HG02943 (cell line): ENCODE results near the gene PRKCB.

ENCODE experiments used
- ATAC-seq: cut with Tn5 transposase; IDR thresholded peaks from one replicate; pipeline ENCODE4 v1.9.1; 2021; ENCODE audit warnings: mild to moderate bottlenecking, low read depth, moderate library complexity; ENCODE audit not compliant: unreplicated experiment

Gene PRKCB

GRCh38 chr16:24116046-24116776 lies 280.4 kb downstream of the PRKCB start:
- no peak for ATAC-seq

GRCh38 chr16:24116989-24117388 lies 281.2 kb downstream of the PRKCB start:
- ATAC-seq = no peak

GRCh38 chr16:24117680-24118079 lies 281.9 kb downstream of the PRKCB start:
- no peak for ATAC-seq

GRCh38 chr16:24118126-24118821 lies 282.5 kb downstream of the PRKCB start:
- ATAC-seq = no peak

GRCh38 chr16:24119807-24120206 lies 284.0 kb downstream of the PRKCB start:
- no peak for ATAC-seq

GRCh38 chr16:24123275-24123674 lies 287.5 kb downstream of the PRKCB start:
- no peak for ATAC-seq

- ATAC-seq = no peak
Observed at GRCh38 chr16:24124291-24124690, 288.5 kb downstream of the PRKCB start.

- no peak for ATAC-seq
Observed at GRCh38 chr16:24125214-24125613, 289.4 kb downstream of the PRKCB start.

- ATAC-seq = no peak
Observed at GRCh38 chr16:24129412-24129918, 293.7 kb downstream of the PRKCB start.

- no peak for ATAC-seq
Observed at GRCh38 chr16:24130494-24131085, 294.8 kb downstream of the PRKCB start.

GRCh38 chr16:24131294-24131693 lies 295.5 kb downstream of the PRKCB start:
- no peak for ATAC-seq

- no peak for ATAC-seq
Observed at GRCh38 chr16:24132048-24132796, 296.4 kb downstream of the PRKCB start.

GRCh38 chr16:24132797-24133155 lies 297.0 kb downstream of the PRKCB start:
- no peak for ATAC-seq

GRCh38 chr16:24135624-24136565 lies 300.1 kb downstream of the PRKCB start:
- no peak for ATAC-seq

- ATAC-seq = no peak
Observed at GRCh38 chr16:24138024-24138423, 302.2 kb downstream of the PRKCB start.

- no peak for ATAC-seq
Observed at GRCh38 chr16:24138575-24138974, 302.8 kb downstream of the PRKCB start.

GRCh38 chr16:24139282-24139681 lies 303.5 kb downstream of the PRKCB start:
- no peak for ATAC-seq

GRCh38 chr16:24140730-24141129 lies 304.9 kb downstream of the PRKCB start:
- ATAC-seq = no peak

GRCh38 chr16:24141466-24141865 lies 305.7 kb downstream of the PRKCB start:
- ATAC-seq = no peak

- ATAC-seq = no peak
Observed at GRCh38 chr16:24141917-24142316, 306.1 kb downstream of the PRKCB start.
